GM21786 (cell line): ENCODE data around the gene FCHSD1.

Experiments used
- ATAC-seq: cut with Tn5 transposase; IDR thresholded peaks from one replicate; pipeline ENCODE4 v1.9.1; 2021; ENCODE audit not compliant: unreplicated experiment

The FCHSD1 gene

GRCh38 chr5:141641634-141642267, 9.5 kb downstream of the FCHSD1 start:
- ATAC-seq = peak; percentile 38

- ATAC-seq = no peak
Measured at GRCh38 chr5:141640698-141641097, 10.5 kb downstream of the FCHSD1 start.

GRCh38 chr5:141640051-141640415, 11.2 kb downstream of the FCHSD1 start:
- no peak for ATAC-seq

GRCh38 chr5:141639357-141640050, 11.7 kb downstream of the FCHSD1 start:
- ATAC-seq = no peak

GRCh38 chr5:141638771-141639170, 12.4 kb downstream of the FCHSD1 start:
- no peak for ATAC-seq

GRCh38 chr5:141637767-141638419, 13.3 kb downstream of the FCHSD1 start:
- ATAC-seq = peak; percentile 22

- peak; percentile 6 for ATAC-seq
Measured at GRCh38 chr5:141637123-141637766, 14.0 kb downstream of the FCHSD1 start.

- ATAC-seq = peak; percentile 67
Measured at GRCh38 chr5:141636413-141637122, 14.7 kb downstream of the FCHSD1 start, which contains the start of the genes HDAC3 and RELL2. TSS of gene HDAC3 (minus strand) at chr5:141636849. CDS start at chr5:141636790, 59 bp downstream. TSS of gene RELL2 (plus strand) at chr5:141636997. CDS start at chr5:141638226, 1,229 bp downstream.

- ATAC-seq = no peak
Measured at GRCh38 chr5:141636106-141636412, 15.2 kb downstream of the FCHSD1 start.

GRCh38 chr5:141635646-141636045, 15.6 kb downstream of the FCHSD1 start:
- ATAC-seq = no peak

- no peak for ATAC-seq
Measured at GRCh38 chr5:141634720-141635119, 16.5 kb downstream of the FCHSD1 start.

GRCh38 chr5:141633871-141634561, 17.2 kb downstream of the FCHSD1 start:
- ATAC-seq = peak; percentile 73

- ATAC-seq = no peak
Measured at GRCh38 chr5:141632650-141633049, 18.6 kb downstream of the FCHSD1 start.

- no peak for ATAC-seq
Measured at GRCh38 chr5:141630570-141631140, 20.6 kb downstream of the FCHSD1 start.

- ATAC-seq = no peak
Measured at GRCh38 chr5:141628175-141628788, 22.9 kb downstream of the FCHSD1 start.

- no peak for ATAC-seq
Measured at GRCh38 chr5:141623611-141624010, 27.6 kb downstream of the FCHSD1 start.

GRCh38 chr5:141623186-141623585, 28.0 kb downstream of the FCHSD1 start:
- ATAC-seq = peak; percentile 59

GRCh38 chr5:141618804-141619554, 32.2 kb downstream of the FCHSD1 start, which contains the start of gene DIAPH1:
TSS of gene DIAPH1 (minus strand) at chr5:141619000. CDS start at chr5:141618914, 86 bp downstream.
- peak; percentile 82 for ATAC-seq
